NCI-H146 treated with DMSO at 0.1 percent for 48 hours (cell line): ENCODE measurements around the gene RASA3.

Experiments
- DNase-seq: peaks from one replicate; lab custom pipeline; 2025; ENCODE audit not compliant: unreplicated experiment; lab: John Stamatoyannopoulos, UW

RASA3 gene

GRCh38 chr13:113962975-113963374 is 169.4 kb downstream of the RASA3 start:
- no peak for DNase-seq

GRCh38 chr13:113962386-113962785 is 170.0 kb downstream of the RASA3 start:
- no peak for DNase-seq

GRCh38 chr13:113960276-113960948 is 172.0 kb downstream of the RASA3 start:
- no peak for DNase-seq

GRCh38 chr13:113959198-113959597 is 173.2 kb downstream of the RASA3 start:
- DNase-seq: no peak

- DNase-seq: no peak
These were observed 174.1 kb downstream of the RASA3 start for GRCh38 chr13:113958373-113958772.

- no peak for DNase-seq
These were observed 175.9 kb downstream of the RASA3 start for GRCh38 chr13:113956571-113956970.

- no peak for DNase-seq
These were observed 176.7 kb downstream of the RASA3 start for GRCh38 chr13:113955691-113956090.

GRCh38 chr13:113955235-113955634 is 177.2 kb downstream of the RASA3 start:
- DNase-seq: no peak

GRCh38 chr13:113954046-113954835 is 178.2 kb downstream of the RASA3 start:
- no peak for DNase-seq

GRCh38 chr13:113953561-113953960 is 178.9 kb downstream of the RASA3 start:
- no peak for DNase-seq

GRCh38 chr13:113952983-113953520 is 179.4 kb downstream of the RASA3 start:
- no peak for DNase-seq

- DNase-seq: no peak
These were observed 180.1 kb downstream of the RASA3 start for GRCh38 chr13:113952151-113952982.

GRCh38 chr13:113951246-113951999 is 181.0 kb downstream of the RASA3 start:
- DNase-seq: no peak

GRCh38 chr13:113950451-113951245 is 181.8 kb downstream of the RASA3 start:
- no peak for DNase-seq

GRCh38 chr13:113949546-113949945 is 182.9 kb downstream of the RASA3 start:
- DNase-seq: no peak

GRCh38 chr13:113948034-113948742 is 184.2 kb downstream of the RASA3 start:
- DNase-seq: no peak

GRCh38 chr13:113947311-113948033 is 185.0 kb downstream of the RASA3 start:
- no peak for DNase-seq

GRCh38 chr13:113946409-113947181 is 185.8 kb downstream of the RASA3 start:
- DNase-seq: no peak
